ENCODE data around the gene JMJD8. TPM values are rescaled to one million over a fixed set of nuclear protein-coding genes. Genes with fewer than 3 reads are reported as not detected.

The JMJD8 gene
- total and polyA plus RNA-seq, 4 donors: 21.2 to 52.6 (median 33.4) TPM

- H3K36me3 ChIP-seq (ENCODE audit: control insufficient read depth in 4 of 4, insufficient read depth in 3 of 4, low read depth in 1 of 4, low read length in 3 of 4): peaks cover 0 to 2% (median 0%) of the 10 kb centered on the region in 4 donors
- TF ChIP-seq RXRA (IDR thresholded peaks at IDR 0.05): no peak
- TF ChIP-seq ZBTB33 (IDR thresholded peaks at IDR 0.05): no peak
- no peak for TF ChIP-seq CTCF (IDR thresholded peaks at IDR 0.05; ENCODE audit: low read depth, low read length, missing input control)
- TF ChIP-seq HNF4A (conservative IDR thresholded peaks at IDR 0.05): no peak
- TF ChIP-seq SP1 (IDR thresholded peaks at IDR 0.05): no peak
- TF ChIP-seq JUND (IDR thresholded peaks at IDR 0.05): no peak
- no peak for TF ChIP-seq YY1 (IDR thresholded peaks at IDR 0.05)
- no peak for TF ChIP-seq RAD21 (IDR thresholded peaks at IDR 0.05)
- TF ChIP-seq NR2F2 (IDR thresholded peaks at IDR 0.05): no peak
- TF ChIP-seq FOXA1 (IDR thresholded peaks at IDR 0.05): no peak
- TF ChIP-seq TAF1 (conservative IDR thresholded peaks at IDR 0.05): no peak
- TF ChIP-seq EGR1 (IDR thresholded peaks at IDR 0.05; ENCODE audit: low read depth in 2 of 2): no peak
- no peak for TF ChIP-seq REST (IDR thresholded peaks at IDR 0.05)
- TF ChIP-seq FOXA2 (IDR thresholded peaks at IDR 0.05): no peak
- TF ChIP-seq MAX (IDR thresholded peaks at IDR 0.05): no peak
- no peak for TF ChIP-seq HNF4G (IDR thresholded peaks at IDR 0.05)
- no peak overlapping the region for H3K27ac ChIP-seq (ENCODE audit: low read depth in 1 of 2, low read length in 2 of 2)
- H3K27me3 ChIP-seq (ENCODE audit: control insufficient read depth in 4 of 4, insufficient read depth in 4 of 4, low read length in 3 of 4): no peaks in the 10 kb centered on the region
- H3K4me3 ChIP-seq (ENCODE audit: low read depth in 1 of 3, low read length in 3 of 3): no peak overlapping the region
- H3K9me3 ChIP-seq (ENCODE audit: control insufficient read depth in 4 of 4, low read length in 3 of 4): no peaks in the 10 kb centered on the region
- no peak overlapping the region for H3K9ac ChIP-seq (ENCODE audit: low read depth in 1 of 2, low read length in 2 of 2)
- peaks cover 14 to 26% (median 18%) of the 10 kb centered on the region in 4 donors for H3K4me1 ChIP-seq (ENCODE audit: control insufficient read depth in 4 of 4, insufficient read depth in 4 of 4, low read length in 3 of 4)
- DNase-seq (ENCODE audit: low spot score): no peak
- 96% methylated on average over 21 of the region's 21 CpGs for WGBS
Measured at GRCh38 chr16:662597-662996, 21.5 kb downstream of the JMJD8 start.

- Histone ChIP-seq H3K36me3 (ENCODE audit: control insufficient read depth in 4 of 4, insufficient read depth in 3 of 4, low read depth in 1 of 4, low read length in 3 of 4) (peaks cover 0 to 2% (median 0%) of the 10 kb centered on the region in 4 donors), H3K4me1 (ENCODE audit: control insufficient read depth in 4 of 4, insufficient read depth in 4 of 4, low read length in 3 of 4) (peaks cover 10 to 22% (median 15%) of the 10 kb centered on the region in 4 donors), H3K27me3 (ENCODE audit: control insufficient read depth in 4 of 4, insufficient read depth in 4 of 4, low read length in 3 of 4) (no peaks in the 10 kb centered on the region), H3K27ac (ENCODE audit: low read depth in 1 of 2, low read length in 2 of 2) (no peak overlapping the region), H3K9me3 (ENCODE audit: control insufficient read depth in 4 of 4, low read length in 3 of 4) (no peaks in the 10 kb centered on the region), H3K9ac (ENCODE audit: low read depth in 1 of 2, low read length in 2 of 2) (no peak overlapping the region), H3K4me3 (ENCODE audit: low read depth in 1 of 3, low read length in 3 of 3) (no peak overlapping the region)
- no peak for DNase-seq (ENCODE audit: low spot score)
- 97% methylated on average over 19 of the region's 19 CpGs for WGBS
- TF ChIP-seq ATF3 (IDR thresholded peaks at IDR 0.05) (no peak), ZBTB33 (IDR thresholded peaks at IDR 0.05) (no peak), CTCF (IDR thresholded peaks at IDR 0.05; ENCODE audit: low read depth, low read length, missing input control) (no peak), MAX (IDR thresholded peaks at IDR 0.05) (no peak), TAF1 (conservative IDR thresholded peaks at IDR 0.05) (no peak), FOXA2 (IDR thresholded peaks at IDR 0.05) (no peak), HNF4A (conservative IDR thresholded peaks at IDR 0.05) (no peak)
Measured at GRCh38 chr16:662095-662494, 22.0 kb downstream of the JMJD8 start.
